ENCODE results near the gene TAX1BP1. TPM values are rescaled to one million over a fixed set of nuclear protein-coding genes. Genes with fewer than 3 reads are reported as not detected.
"Not testable (repeated sequence)": the region's sequence is repeated elsewhere in the genome, so short reads cannot be mapped to it uniquely, and the experiment has no call there.

Gene TAX1BP1
- total and polyA plus RNA-seq, 4 donors, result 35.7 to 57.1 (median 52.9) TPM

DNA sequence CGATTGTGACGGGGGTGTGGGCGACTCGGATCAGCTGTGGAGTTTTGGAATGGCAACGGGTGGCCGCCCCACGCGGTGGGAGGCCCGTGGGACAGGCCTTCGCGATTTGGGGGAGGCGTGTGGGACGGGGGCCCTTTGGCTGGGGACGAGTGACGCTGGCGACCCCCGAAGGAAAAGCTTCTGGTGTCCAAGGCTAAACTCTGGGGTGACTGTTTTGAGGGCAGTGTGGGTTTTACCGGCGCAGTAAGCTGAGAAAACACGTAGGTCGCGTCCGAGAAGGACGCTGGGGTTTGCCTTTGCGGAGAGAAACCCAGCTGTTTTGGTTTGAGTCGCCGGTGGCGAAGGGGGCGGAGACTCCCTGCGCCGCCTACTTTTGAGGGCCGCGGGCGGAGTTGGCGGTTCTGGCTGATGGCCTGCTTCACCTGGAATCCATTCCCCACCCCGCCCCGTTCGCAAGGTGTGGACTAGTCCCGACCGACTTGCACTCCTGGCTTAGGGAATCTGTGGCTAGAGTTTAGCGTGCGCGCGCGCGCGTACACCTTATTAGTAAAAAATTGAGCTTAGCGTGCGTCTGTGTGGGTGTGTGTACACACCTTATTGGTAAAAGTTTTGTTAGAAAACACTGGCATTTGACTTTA lies 606 bp downstream of the TAX1BP1 start (continued):
- TF ChIP-seq YY1 (IDR thresholded peaks at IDR 0.05), result peak; percentile 80
- TF ChIP-seq HNF4G (IDR thresholded peaks at IDR 0.05), result no peak
- TF ChIP-seq, protein P1, sequence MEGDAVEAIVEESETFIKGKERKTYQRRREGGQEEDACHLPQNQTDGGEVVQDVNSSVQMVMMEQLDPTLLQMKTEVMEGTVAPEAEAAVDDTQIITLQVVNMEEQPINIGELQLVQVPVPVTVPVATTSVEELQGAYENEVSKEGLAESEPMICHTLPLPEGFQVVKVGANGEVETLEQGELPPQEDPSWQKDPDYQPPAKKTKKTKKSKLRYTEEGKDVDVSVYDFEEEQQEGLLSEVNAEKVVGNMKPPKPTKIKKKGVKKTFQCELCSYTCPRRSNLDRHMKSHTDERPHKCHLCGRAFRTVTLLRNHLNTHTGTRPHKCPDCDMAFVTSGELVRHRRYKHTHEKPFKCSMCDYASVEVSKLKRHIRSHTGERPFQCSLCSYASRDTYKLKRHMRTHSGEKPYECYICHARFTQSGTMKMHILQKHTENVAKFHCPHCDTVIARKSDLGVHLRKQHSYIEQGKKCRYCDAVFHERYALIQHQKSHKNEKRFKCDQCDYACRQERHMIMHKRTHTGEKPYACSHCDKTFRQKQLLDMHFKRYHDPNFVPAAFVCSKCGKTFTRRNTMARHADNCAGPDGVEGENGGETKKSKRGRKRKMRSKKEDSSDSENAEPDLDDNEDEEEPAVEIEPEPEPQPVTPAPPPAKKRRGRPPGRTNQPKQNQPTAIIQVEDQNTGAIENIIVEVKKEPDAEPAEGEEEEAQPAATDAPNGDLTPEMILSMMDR (IDR thresholded peaks at IDR 0.05; ENCODE audit: low read depth, low read length, missing input control), result peak; percentile 15
- peak in 1 of 2 donors; percentile 12 for TF ChIP-seq JUND (IDR thresholded peaks at IDR 0.05)
- TF ChIP-seq, protein P2, sequence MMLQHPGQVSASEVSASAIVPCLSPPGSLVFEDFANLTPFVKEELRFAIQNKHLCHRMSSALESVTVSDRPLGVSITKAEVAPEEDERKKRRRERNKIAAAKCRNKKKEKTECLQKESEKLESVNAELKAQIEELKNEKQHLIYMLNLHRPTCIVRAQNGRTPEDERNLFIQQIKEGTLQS (IDR thresholded peaks at IDR 0.05), result no peak
- peak; percentile 33 for TF ChIP-seq SP1 (IDR thresholded peaks at IDR 0.05)

DNA sequence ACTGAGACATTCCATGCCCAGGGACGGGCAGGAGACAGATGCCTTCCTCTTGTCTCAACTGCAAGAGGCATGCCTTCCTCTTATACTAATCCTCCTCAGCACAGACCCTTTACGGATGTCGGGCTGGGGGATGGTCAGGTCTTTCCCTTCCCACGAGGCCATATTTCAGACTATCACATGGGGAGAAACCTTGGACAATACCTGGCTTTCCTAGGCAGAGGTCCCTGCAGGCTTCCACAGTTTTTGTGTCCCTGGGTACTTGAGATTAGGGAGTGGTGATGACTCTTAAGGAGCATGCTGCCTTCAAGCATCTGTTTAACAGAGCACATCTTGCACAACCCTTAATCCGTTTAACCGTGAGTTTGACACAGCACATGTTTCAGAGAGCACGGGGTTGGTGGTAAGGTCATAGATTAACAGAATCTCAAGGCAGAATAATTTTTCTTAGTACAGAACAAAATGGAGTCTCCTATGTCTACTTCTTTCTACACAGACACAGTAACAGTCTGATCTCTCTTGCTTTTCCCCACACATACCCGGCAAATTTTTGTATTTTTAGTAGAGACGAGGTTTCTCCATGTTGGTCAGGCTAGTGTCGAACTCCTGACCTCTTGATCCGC lies 2.2 kb downstream of the TAX1BP1 start:
- WGBS, result 62% methylated on average over 11 of the region's 11 CpGs
- not testable (repeated sequence) for H3K27ac ChIP-seq (ENCODE audit: low read depth in 1 of 2, low read length in 2 of 2); H3K27me3 ChIP-seq (ENCODE audit: control insufficient read depth in 4 of 4, insufficient read depth in 4 of 4, low read length in 3 of 4); H3K36me3 ChIP-seq (ENCODE audit: control insufficient read depth in 4 of 4, insufficient read depth in 3 of 4, low read depth in 1 of 4, low read length in 3 of 4); H3K9me3 ChIP-seq (ENCODE audit: control insufficient read depth in 4 of 4, low read length in 3 of 4); H3K9ac ChIP-seq (ENCODE audit: low read depth in 1 of 2, low read length in 2 of 2); DNase-seq (ENCODE audit: low spot score); H3K4me3 ChIP-seq (ENCODE audit: low read depth in 1 of 3, low read length in 3 of 3)
- H3K4me1 ChIP-seq (ENCODE audit: control insufficient read depth in 4 of 4, insufficient read depth in 4 of 4, low read length in 3 of 4), result peaks cover 7 to 47% (median 41%) of the 10 kb centered on the region in 4 donors

DNA sequence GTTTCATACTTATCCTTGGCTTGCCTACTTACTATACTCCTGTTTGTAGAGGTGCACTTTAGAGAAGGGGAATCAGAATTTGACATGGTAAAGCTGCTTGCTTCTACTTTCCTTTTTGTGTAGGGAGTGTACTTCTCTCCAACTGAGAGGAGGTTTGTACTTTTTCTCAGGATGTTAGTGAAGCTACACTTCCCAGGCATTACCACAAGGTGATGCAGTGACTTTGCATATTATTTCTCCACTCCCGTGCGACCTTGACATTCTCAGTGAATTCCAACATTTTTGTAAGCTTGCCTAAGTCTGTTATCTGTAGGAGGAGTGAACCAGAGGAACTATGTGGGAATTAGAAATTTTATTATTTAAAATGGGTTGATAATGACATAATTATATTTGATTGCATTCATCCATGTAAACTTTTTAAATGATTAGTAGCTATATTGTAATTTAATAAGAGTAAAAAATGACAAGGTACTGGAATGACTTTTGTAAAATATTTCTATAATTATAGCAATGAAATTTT lies 5.2 kb downstream of the TAX1BP1 start:
- no peak overlapping the region for H3K27ac ChIP-seq (ENCODE audit: low read depth in 1 of 2, low read length in 2 of 2)
- H3K9me3 ChIP-seq (ENCODE audit: control insufficient read depth in 4 of 4, low read length in 3 of 4), result no peaks in the 10 kb centered on the region
- WGBS, result 4% methylated on average over 2 of the region's 2 CpGs
- H3K36me3 ChIP-seq (ENCODE audit: control insufficient read depth in 4 of 4, insufficient read depth in 3 of 4, low read depth in 1 of 4, low read length in 3 of 4), result peaks cover 0 to 7% (median 4%) of the 10 kb centered on the region in 4 donors
- DNase-seq (ENCODE audit: low spot score), result no peak
- H3K4me3 ChIP-seq (ENCODE audit: low read depth in 1 of 3, low read length in 3 of 3), result no peak overlapping the region
- H3K27me3 ChIP-seq (ENCODE audit: control insufficient read depth in 4 of 4, insufficient read depth in 4 of 4, low read length in 3 of 4), result no peaks in the 10 kb centered on the region
- peaks cover 10 to 46% (median 40%) of the 10 kb centered on the region in 4 donors for H3K4me1 ChIP-seq (ENCODE audit: control insufficient read depth in 4 of 4, insufficient read depth in 4 of 4, low read length in 3 of 4)
- no peak overlapping the region for H3K9ac ChIP-seq (ENCODE audit: low read depth in 1 of 2, low read length in 2 of 2)
- TF ChIP-seq, protein P2 (IDR thresholded peaks at IDR 0.05), result no peak
- TF ChIP-seq FOXA2 (IDR thresholded peaks at IDR 0.05) (no peak), JUND (IDR thresholded peaks at IDR 0.05) (no peak), TAF1 (conservative IDR thresholded peaks at IDR 0.05) (no peak), SP1 (IDR thresholded peaks at IDR 0.05) (no peak), ZBTB33 (IDR thresholded peaks at IDR 0.05) (no peak), YY1 (IDR thresholded peaks at IDR 0.05) (no peak), HNF4A (conservative IDR thresholded peaks at IDR 0.05) (peak in 1 of 2 donors; percentile 29), EGR1 (IDR thresholded peaks at IDR 0.05; ENCODE audit: low read depth in 2 of 2) (no peak), RXRA (IDR thresholded peaks at IDR 0.05) (peak; percentile 16 to 50), RAD21 (IDR thresholded peaks at IDR 0.05) (peak; percentile 76 to 77), NR2F2 (IDR thresholded peaks at IDR 0.05) (no peak), GABPA (IDR thresholded peaks at IDR 0.05 in 1 of 2, conservative IDR thresholded peaks at IDR 0.05 in 1 of 2) (no peak), HNF4G (IDR thresholded peaks at IDR 0.05) (no peak), FOXA1 (IDR thresholded peaks at IDR 0.05) (no peak), REST (IDR thresholded peaks at IDR 0.05) (no peak)
- TF ChIP-seq, protein P1 (IDR thresholded peaks at IDR 0.05; ENCODE audit: low read depth, low read length, missing input control), result peak; percentile 68
- TF ChIP-seq, protein P3, sequence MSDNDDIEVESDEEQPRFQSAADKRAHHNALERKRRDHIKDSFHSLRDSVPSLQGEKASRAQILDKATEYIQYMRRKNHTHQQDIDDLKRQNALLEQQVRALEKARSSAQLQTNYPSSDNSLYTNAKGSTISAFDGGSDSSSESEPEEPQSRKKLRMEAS (IDR thresholded peaks at IDR 0.05), result no peak

All from liver (tissue), 9 donors.